Stimulated activated CD4-positive, alpha-beta T cell treated with anti-CD3 and anti-CD28 coated beads, TNF-alpha, amount 100 ng/mL, for 48 hours (primary cell): ENCODE results near the gene SPA17.

Experiments used
- DNase-seq, 3 donors: peaks; one replicate each; pipeline ENCODE4 v3.0.0-alpha.2; 2020; ENCODE audit warnings: low read depth in 3 of 3

SPA17 gene

DNA sequence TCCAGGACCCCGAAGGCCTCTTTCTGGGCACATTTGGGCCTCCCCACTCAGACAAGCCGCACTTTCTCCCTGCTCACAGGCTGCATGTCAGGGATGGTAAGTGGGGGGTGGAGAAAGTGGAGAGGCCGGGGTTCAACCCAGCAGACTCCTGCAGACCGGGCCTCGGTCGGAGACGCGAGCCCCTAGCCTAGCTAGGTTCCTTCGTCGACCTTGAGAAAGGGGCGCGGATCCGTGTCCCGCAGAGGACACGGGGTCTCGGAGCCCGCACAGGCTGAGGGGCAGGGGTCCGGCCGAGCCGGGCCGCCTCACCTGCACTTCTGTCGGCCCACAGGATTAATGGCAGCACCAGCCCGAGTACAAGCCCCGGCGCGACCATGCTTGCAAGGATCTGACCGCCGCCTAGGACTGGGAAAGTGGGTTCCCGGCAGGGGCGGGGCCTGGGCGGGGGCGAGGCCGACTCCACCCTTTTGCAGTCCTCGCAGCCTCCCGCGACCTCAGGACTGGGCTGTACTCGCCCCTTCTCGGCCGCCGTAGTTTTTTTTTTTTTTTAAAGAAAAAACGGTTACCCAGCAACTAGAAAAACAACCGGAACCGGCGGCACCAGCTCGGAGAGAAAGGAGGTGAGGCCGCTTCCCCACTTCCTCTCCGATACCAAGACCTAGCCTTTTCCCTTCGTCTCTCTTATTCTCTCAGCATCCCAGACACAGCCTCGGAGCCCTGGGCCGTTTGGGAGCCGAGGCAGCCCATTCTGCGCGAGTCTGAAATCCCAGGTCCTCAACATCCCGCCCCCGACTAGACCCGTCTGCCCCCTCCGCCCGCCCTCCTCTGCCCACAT, at the start of gene SPA17, which contains the start of gene SIAE:
Gene SPA17, plus strand, starts transcription at position 572 of the 835 bp plus-strand sequence. CDS start 1,361 bp downstream, outside the sequence.
Gene SIAE, minus strand, starts transcription at position 407 of the 835 bp plus-strand sequence. Its CDS starts 31 bp downstream, at position 376.
- DNase-seq: peak; percentile 80 to 84 (median 82)

DNA sequence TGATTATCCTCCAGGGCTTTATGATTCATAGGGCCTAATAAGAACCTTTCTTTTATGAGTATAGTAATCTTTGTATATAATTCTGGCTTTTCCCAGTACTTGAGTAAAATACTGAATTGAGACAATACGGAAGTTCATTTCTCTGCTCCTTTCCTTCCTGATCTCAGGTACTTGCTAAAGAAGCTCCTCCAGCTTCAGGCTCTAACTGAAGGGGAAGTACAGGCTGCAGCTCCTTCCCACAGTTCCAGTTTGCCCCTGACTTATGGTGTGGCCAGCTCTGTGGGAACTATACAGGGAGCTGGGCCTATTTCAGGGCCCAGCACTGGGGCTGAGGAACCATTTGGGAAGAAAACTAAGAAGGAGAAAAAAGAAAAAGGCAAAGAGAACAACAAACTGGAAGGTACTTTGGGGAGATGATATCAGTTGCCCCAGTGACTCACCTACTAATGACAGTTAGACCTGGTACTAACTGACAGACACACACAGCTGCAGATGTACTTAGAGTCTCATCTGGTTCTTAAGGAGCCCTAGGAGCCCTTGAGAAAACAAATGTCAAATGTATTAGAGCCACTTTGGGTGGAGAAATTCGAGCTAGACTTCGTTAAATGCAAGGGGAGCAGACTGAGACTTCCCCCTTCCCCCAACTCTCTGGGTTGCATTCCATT, 48.1 kb upstream of the SPA17 start:
- no peak for DNase-seq

DNA sequence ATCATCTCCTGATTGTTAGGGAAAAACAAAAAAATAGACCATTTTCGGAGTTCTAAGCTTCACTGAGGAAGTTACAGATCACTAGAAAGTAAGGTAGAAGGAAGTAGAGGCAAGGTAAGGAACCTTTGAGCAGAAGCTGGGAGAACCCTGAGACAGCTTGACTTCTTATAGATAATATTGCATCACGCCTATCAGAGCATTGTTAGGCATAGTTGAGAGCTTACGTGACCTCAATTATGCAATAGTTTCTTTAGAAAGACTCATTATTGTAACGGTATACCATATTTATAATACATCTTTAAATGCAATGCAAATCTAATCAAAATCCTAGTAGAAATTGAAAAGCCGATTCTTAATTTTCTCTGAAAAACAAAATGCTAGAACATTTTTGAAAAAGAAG, 46.2 kb upstream of the SPA17 start:
- no peak for DNase-seq

DNA sequence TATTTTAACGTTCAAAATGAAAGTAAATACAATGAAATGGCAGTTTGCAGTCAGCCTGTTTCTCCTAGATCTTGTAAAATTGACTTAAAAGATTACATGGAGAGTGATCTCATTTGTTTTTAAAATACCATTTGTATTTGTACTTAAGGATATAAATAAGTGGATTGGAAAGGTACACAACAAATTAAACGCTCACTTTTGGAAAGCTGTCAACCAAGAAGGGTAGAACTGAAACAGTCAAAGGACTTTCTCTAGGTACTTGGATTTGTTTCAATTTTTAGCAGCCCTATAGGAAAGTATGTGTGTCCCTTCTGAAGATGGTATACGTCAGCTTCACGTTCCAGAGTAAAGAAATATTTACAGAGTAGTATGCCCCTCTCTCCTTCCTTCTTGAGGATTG, 43.7 kb upstream of the SPA17 start:
- no peak for DNase-seq

DNA sequence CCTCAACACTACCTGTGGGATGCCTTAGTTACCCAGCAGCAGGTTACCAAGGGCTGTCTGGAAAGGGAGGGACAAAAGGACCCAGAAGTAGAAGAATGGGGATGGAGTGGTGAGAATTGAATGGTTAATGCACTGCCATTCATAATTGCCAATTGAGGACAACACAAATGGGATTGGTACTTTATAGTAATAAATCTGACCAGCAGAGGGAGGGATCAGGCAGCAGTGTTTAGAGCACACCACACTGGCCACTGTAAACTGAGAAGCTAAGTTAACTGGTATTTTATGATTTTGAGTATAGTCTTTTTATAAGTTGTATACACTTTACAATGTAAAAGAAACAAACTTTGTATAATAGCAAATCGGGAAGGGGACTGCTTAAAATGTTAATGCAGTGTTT, 40.3 kb upstream of the SPA17 start:
- DNase-seq: no peak

DNA sequence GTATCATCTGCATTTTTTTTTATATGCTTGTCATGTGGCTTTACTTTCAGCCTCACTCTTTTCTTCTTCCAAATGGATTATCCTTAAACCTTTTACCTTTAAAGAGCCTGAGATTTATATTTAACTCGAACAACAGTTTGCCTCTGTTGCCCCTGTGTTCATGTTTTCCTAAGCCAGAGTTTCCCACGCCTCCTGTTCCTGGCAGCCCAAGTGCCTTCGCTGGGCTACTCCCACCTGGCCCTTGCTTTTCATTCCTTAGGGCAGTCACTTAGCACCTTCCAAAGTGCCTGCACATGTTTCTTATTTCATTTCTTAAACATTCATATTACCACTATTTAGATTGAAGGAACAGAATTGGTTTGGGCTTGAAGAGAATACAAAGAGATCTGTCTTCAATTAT, 37.8 kb upstream of the SPA17 start:
- DNase-seq: no peak

DNA sequence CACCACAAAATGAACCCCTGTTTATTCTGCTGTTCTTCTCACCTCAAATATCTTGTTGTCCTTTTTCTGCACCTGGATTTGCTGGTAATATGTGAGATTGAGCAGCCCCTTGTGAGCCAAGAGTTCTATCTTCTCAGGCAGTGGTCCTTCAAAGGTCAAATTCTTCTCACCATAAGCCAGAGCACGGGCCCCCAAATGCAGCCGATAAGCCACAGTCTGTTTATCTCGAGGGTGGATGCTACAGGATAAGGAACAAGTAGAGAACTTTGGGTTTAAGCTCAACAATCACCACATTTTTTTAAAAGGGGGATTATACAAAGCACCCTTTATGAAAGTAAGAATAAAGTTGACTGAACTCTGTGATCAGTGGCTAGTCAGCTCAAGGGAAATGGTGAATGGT, 35.2 kb upstream of the SPA17 start:
- no peak for DNase-seq

DNA sequence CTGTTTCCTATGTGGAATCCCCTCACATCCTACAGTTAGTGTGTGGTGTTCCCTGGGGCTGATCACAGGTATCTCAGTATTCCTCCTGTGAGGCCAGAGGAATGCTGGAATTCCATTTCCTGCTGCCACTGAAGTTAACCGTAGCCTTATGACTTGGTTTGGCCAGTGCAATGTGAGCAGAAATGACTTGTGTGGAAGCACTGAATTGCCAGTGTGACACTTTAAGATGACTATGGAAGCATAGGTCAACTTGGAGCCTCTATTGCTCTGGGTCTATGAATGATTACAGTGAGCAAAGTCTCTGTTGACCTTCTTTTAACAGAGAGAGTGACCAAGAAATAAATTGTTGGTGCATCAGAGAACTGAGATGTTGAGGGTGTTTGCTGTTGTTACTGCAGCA, 34.5 kb upstream of the SPA17 start:
- DNase-seq: no peak

DNA sequence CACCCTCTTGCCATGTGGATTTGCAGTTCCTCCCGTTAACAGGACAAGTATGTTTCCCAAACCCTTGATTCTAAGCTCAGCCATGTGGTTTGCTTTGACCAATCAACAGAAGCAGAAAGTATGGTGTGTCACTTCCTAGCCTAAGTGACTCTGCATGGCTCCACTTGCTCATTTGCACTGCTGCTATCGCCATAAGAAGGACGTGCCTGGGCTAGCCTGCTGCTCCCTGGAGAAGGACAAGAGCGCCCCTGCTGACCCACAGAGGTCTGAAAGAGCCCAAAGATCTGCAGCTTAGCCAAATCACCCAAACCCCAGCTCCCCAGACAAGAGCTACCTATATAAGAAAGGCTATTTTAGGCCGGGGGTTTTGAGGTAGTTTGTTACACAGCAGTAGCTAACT, 33.0 kb upstream of the SPA17 start:
- DNase-seq: no peak

DNA sequence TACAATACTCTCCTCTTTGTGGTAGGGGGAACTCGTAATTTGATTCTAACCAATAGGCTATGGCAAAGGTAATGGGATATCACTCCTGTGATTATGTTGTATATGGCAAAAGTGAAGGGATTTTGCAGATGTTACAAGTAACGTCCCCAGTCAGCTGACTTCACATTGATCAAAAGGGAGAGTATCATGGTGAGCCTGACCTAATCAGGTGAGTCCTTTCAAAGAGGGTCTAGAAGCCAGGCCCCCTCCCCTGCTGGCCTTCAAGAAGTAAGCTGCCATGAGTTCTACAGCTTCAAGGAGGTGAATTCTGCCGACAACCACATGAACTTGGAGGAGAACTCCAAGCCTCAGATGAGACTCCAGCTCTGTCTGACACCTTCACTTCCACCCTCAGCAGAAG, 31.1 kb upstream of the SPA17 start:
- DNase-seq: no peak

DNA sequence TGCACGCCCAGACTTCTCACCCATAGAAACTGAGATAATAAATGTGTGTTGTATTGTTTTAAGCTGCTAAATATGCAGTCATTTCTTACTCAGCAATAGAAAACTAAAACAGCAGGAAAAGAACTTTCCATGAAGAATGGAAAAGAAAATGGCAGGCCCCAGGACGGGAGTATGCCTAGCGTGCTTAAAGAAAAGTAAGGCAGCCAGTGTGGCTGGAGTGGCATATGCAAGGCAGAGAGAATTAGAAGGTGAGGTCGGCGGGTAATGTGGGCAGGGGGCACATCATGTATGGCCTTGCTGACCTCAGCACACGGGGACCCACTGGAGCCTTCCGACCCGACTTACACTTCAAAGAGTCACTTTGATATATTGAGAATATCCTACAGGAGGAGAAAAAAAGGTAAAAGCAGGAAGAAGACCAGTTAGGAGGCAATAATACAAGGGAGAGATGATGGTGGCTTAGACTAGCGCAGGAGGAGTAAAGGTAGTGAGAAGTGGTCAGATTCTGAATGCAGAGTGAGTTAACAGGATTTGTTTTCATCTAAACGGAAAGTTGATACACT, 30.6 kb upstream of the SPA17 start:
- no peak for DNase-seq

DNA sequence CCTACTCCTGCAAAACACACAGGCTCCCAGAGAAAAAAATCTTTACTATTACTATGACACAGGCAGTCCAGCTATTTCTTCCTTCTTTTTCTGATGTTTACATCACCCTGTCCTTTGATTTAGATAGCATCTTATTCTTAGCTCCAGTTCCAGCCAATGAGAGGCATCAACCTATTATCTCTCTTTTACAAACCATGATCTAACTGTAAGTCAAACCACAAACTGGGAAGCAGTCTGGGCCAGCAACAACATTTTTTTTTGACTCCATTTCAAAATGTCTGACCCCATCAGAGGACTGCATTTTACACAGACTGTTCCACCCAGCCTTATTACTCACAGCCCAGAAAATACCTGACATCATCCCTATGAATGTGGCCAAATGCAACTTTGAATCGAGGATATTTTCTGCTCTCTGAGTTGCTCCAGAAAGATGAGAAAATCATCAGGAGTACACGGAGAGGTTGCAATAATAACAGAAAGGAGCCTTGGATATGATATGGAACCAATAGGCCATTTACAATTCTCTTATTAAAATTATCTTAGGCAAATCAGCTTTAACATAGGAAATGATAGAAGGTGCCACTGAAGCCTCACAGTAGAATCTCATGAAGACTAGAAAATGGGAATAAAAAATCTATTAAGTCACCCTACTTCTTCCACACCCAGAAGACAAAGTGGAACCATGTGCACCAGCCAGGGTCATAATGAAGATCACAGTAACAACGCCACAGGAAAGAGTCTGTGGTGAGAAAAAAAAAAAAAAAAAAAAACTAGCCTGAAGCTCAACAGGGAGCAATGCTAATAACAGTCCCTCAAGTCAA, 29.9 kb upstream of the SPA17 start:
- no peak for DNase-seq

DNA sequence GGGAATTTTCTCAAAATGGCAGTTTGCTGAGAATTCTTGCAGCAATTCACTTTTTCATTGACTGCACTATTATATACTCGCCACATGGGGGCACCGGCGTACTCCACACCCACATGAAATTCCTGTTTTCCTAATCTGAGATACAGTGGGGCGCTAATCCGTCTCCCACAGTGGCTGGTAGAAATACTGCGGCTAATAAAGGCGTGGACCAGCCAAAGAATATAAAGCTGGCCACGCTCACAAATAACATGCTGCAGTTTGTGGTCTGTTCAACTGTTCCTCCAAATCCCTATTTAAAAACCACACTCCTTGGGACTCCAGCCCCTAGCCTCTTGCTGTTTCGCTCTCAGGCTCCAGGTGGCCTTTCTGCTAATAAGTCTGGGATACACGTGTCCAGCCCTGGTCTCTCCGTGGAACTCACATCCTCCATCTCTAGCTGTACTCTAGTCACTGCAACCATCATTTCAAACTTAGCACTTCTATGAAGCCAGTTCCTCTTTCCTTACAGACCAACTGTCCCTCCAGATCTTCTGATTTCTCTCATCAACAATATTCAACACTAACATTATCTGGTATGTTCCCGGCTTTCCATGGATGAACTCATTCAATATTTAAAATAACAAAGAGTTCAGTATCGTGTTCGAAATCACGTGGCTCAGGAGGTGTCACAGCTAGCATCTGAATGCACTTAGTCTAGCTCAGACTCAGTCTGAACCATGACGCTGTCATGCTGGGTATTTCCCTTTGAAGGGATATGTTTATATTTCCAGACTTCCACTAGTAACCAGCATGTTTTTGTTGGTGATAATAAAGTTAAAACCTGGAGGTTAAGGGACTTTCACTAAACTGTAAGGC, 29.1 kb upstream of the SPA17 start:
- DNase-seq: no peak

DNA sequence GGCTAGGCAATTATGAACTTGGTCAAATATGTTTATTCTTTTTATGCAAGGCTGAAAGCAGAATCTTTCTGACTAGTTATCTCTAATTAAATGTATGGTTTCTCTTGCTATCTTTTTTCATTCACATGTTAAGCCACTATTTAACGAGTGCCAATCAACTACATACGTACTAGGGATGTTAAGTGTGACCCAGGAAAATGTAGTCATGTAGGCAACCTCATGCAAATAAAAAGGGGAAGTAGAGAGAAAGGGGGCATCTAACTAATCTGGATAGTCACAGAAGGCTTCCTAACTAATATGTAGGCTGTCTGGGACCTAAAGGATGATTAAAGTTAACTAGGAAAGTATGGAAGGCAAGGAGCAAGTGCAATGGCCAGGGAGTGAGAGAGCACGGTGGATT, 27.6 kb upstream of the SPA17 start:
- DNase-seq: no peak

DNA sequence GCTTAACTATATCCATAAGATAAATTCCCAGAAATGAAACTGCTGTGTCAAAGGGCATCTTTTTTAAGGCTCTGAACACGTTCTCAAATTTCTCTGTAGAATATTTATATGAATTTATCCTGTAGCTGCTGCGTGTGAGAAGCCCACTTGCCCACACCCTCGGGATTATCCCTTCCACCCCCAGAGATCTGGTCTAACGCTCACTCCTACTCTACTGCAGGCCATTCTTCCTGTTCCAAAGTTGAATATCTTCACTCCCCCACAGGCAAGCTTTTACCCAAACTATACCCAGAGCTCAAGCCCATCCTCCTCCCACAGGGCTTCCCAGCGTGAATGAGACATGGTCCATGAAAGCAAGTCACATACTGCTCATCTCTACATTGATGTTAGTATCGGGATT, 25.1 kb upstream of the SPA17 start:
- DNase-seq: no peak

DNA sequence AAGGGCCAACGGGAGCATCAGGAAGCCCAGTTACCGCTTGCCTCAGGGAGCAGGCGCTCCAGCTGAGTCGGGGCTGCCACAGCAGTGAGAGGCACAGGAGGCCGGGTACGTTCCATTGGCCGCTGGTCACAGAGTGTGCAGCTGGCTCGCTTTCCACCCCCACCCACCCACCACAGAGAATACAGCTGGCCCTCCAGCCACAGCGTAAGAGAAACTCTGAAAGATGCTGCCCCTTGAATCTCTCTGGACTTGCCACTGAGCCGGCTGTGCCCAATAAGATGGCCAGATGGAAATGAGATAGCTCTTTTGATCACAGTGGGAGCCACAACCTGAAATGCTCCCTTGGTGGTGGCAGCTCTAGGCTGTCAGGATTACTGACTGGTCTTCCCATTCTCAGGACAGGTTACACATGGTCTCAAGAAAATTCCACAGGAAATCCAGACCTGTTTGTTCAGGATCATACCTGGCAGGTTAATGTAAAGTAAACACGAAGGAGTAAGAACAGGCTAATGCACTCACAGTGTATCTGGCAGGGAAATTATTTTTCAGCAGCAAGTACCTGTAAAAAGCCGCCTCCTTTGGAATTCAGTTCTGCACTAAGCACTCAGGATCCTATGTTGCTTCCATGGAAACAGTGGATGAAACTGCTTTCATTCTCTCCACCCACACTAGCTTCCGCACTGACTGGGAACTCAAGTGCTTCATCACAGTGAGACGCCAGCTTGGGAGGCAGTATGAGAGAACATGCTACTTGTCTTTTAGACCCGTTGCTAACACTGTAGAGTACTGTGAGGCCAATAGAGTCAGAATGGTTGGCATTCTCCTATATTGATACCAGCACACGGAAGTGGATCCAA, 16.7 kb upstream of the SPA17 start:
- DNase-seq: no peak

DNA sequence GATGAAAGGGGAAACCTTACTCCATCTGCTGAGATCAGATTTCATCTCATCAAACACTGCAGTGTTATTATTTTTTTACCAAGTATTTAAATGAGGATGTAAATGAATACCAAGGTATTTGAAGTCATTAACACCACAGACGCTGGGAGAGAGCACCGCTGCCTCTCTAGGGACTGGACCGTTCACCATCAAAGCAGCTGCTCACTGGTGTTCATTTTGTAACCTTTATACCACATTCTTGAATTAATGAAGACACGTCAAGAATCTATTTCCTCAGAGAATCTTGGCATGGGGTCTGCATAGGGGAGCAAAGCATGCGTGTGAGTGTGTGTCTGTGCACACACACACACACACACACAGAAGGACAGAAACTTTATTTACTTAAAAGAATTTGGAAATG, 15.8 kb upstream of the SPA17 start:
- no peak for DNase-seq

DNA sequence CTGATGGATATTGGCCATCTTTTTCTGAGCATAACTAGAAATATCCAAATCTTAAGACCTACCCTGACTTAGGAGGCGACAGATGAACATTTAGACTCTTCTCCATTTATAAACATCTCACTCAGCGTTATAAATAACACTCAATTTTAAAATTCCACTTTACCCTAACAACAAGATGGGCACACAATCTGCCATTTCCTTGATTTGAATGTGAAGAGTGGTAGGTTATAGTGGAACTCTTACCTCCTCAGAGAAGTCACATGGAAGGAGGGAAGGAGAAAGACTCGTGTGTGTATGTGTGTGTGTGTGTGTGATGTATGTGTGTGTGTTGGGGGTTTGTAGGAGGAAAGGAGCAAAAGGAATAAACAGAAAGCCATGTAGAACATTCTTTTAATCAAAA, 15.2 kb upstream of the SPA17 start:
- DNase-seq: no peak

DNA sequence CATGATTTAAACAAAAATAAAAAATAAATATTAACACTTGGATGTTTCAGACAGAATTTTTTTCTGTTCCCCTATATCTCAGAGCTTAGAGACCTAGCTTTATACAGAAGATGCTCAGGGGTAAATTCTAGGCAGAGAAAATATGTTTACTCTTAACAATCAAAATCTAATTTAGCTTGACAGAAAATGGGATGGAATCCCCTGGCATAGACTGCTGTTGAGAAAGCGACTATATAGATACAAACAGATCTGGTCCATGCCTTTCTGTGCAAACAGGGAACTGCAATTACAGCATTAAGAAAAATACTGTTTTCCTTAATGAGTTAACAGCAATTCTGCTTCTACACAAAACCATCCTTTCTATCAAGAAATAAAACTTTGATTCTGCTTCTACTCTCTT, 14.7 kb upstream of the SPA17 start:
- no peak for DNase-seq

DNA sequence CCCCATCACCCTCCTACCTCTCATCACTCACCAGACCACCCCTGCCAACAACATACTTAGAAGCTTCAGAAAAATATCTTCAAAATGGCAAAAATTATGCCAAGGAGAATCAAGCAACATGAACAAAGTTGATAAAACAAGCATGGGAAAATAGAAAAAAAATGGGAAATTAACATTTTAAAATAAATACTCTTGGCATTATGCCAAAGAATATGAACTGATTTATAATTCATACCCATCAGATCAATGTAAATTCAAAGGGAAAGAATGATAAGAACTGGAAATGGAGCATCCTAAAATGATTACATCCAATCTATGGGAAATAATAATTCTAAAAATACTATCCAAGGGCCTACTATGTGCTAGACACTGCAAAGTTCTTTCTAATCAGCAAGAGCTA, 12.2 kb upstream of the SPA17 start:
- DNase-seq: no peak
